ENCODE measurements around the gene FOXP2.
A peak's percentile ranks its signal among the peaks of the same experiment; 100 is the strongest.

Gene FOXP2

GRCh38 chr7:114660126-114660486 lies 245.5 kb downstream of the FOXP2 start:
- DNase-seq, result no peak

GRCh38 chr7:114660753-114661152 lies 246.1 kb downstream of the FOXP2 start:
- DNase-seq, result no peak

GRCh38 chr7:114662002-114662677 lies 247.5 kb downstream of the FOXP2 start:
- DNase-seq, result no peak

- DNase-seq, result peak; percentile 14
Measured at GRCh38 chr7:114663502-114663901, 248.9 kb downstream of the FOXP2 start.

GRCh38 chr7:114670676-114671075 lies 256.1 kb downstream of the FOXP2 start:
- no peak for DNase-seq

GRCh38 chr7:114671563-114672123 lies 257.0 kb downstream of the FOXP2 start:
- no peak for DNase-seq

- no peak for DNase-seq
Measured at GRCh38 chr7:114678116-114678515, 263.5 kb downstream of the FOXP2 start.

GRCh38 chr7:114687238-114687637 lies 272.6 kb downstream of the FOXP2 start:
- no peak for DNase-seq

GRCh38 chr7:114688443-114689055 lies 273.9 kb downstream of the FOXP2 start:
- no peak for DNase-seq

- DNase-seq, result no peak
Measured at GRCh38 chr7:114689406-114689805, 274.8 kb downstream of the FOXP2 start.

GRCh38 chr7:114691605-114692004 lies 277.0 kb downstream of the FOXP2 start:
- no peak for DNase-seq

GRCh38 chr7:114695182-114695581 lies 280.6 kb downstream of the FOXP2 start:
- DNase-seq, result no peak

GRCh38 chr7:114700247-114700928 lies 285.8 kb downstream of the FOXP2 start:
- no peak for DNase-seq

GRCh38 chr7:114703677-114704076 lies 289.1 kb downstream of the FOXP2 start:
- peak; percentile 22 for DNase-seq

GRCh38 chr7:114708646-114709045 lies 294.0 kb downstream of the FOXP2 start:
- no peak for DNase-seq

GRCh38 chr7:114710499-114710898 lies 295.9 kb downstream of the FOXP2 start:
- no peak for DNase-seq

GRCh38 chr7:114711241-114711640 lies 296.6 kb downstream of the FOXP2 start:
- no peak for DNase-seq

GRCh38 chr7:114715907-114716306 lies 301.3 kb downstream of the FOXP2 start:
- no peak for DNase-seq

GRCh38 chr7:114718861-114719260 lies 304.2 kb downstream of the FOXP2 start:
- DNase-seq, result no peak

- no peak for DNase-seq
Measured at GRCh38 chr7:114720725-114721124, 306.1 kb downstream of the FOXP2 start.

GRCh38 chr7:114722562-114722961 lies 307.9 kb downstream of the FOXP2 start:
- DNase-seq, result peak; percentile 1

GRCh38 chr7:114723308-114723707 lies 308.7 kb downstream of the FOXP2 start:
- no peak for DNase-seq

GRCh38 chr7:114740095-114740494 lies 325.5 kb downstream of the FOXP2 start:
- peak; percentile 32 for DNase-seq

GRCh38 chr7:114740941-114741340 lies 326.3 kb downstream of the FOXP2 start:
- no peak for DNase-seq
